Panc1 (cell line): Measurements from ENCODE around the gene INO80. TPM values are rescaled to one million over a fixed set of nuclear protein-coding genes. Genes with fewer than 3 reads are reported as not detected.

ENCODE experiments used
- ATAC-seq: fragments of 200-7000 bp; cut with Tn5 transposase; 2 replicates; pipeline ENCODE4 v1.9.1; 2020; ENCODE audit warnings: mild to moderate bottlenecking, moderate library complexity
- BruUV-seq: library from RNA; stranded (reverse); fragments of 400-500 nt; replicated peaks from 2 replicates; lab custom pipeline; 2021; lab: Mats Ljungman, UMichigan
- CTCF ChIA-PET: fragments of 300-600 bp; sonication (Branson Sonifier 250); formaldehyde crosslinking; loops from one replicate; lab custom pipeline; 2022; ENCODE audit warnings: antibody characterized with exemption; lab: Charles Lee
- POLR2A ChIA-PET: fragments of 300-600 bp; sonication (Branson Sonifier 250); formaldehyde crosslinking; loops from one replicate; lab custom pipeline; 2022; ENCODE audit warnings: antibody characterized with exemption; lab: Charles Lee
- DNase-seq: peaks from one replicate; pipeline ENCODE4 v3.0.0-alpha.2; 2010; ENCODE audit warnings: low read depth, low spot score
- H3K27ac ChIP-seq: 2 replicates; pipeline ENCODE4 v1.5.1; 2011; ENCODE audit warnings: mild to moderate bottlenecking, low read length, inconsistent platforms
- H3K27me3 ChIP-seq: fragments of 200-500 bp; sonication (Bioruptor generic); 2 replicates; pipeline ENCODE4 v1.6.0; 2014; ENCODE audit warnings: low read length, inconsistent platforms; ENCODE audit not compliant: control insufficient read depth, insufficient read depth
- H3K36me3 ChIP-seq: fragments of 200-500 bp; sonication (Bioruptor generic); 2 replicates; pipeline ENCODE4 v1.5.1; 2014; ENCODE audit warnings: inconsistent platforms, mild to moderate bottlenecking, low read length, moderate library complexity; ENCODE audit not compliant: control insufficient read depth, insufficient read depth
- H3K4me1 ChIP-seq: 2 replicates; pipeline ENCODE4 v1.5.1; 2011; ENCODE audit warnings: inconsistent platforms, mild to moderate bottlenecking, low read length, moderate library complexity; ENCODE audit not compliant: control insufficient read depth, insufficient read depth
- H3K4me3 ChIP-seq, 2 experiments: 2 replicates each; pipeline ENCODE4 v1.5.1; 2011 to 2012; ENCODE audit warnings: low read depth in 2 of 2, low read length in 2 of 2, mild to moderate bottlenecking in 2 of 2, inconsistent platforms in 1 of 2, moderate library complexity in 1 of 2
- H3K9me3 ChIP-seq: fragments of 200-500 bp; sonication (Bioruptor generic); 2 replicates; pipeline ENCODE4 v1.5.1; 2014; ENCODE audit warnings: low read depth, mild to moderate bottlenecking, inconsistent platforms, low read length, moderate library complexity; ENCODE audit not compliant: control insufficient read depth, insufficient read depth
- CTCF ChIP-seq: fragments of 450-650 bp; IDR thresholded peaks from 2 replicates; pipeline ENCODE4 v1.5.1; 2017; ENCODE audit warnings: mild to moderate bottlenecking
- POLR2AphosphoS5 ChIP-seq: IDR thresholded peaks from 2 replicates; pipeline ENCODE4 v1.6.1; 2012; ENCODE audit warnings: mild to moderate bottlenecking, low read depth, low read length, moderate library complexity
- SIN3A ChIP-seq: IDR thresholded peaks from 2 replicates; pipeline ENCODE4 v1.6.1; 2012; ENCODE audit warnings: low read depth, mild to moderate bottlenecking, low read length, moderate library complexity, borderline replicate concordance; ENCODE audit not compliant: insufficient read depth
- TCF7L2 ChIP-seq: IDR thresholded peaks from 2 replicates; pipeline ENCODE4 v1.6.1; 2011; ENCODE audit warnings: mild to moderate bottlenecking, low read depth, low read length, inconsistent platforms
- in situ Hi-C: cut with HindIII; loops from 2 replicates; pipeline ENCODE4 v1.10.0; 2016; ENCODE audit warnings: low sequenced_read_pairs, low pct_unique_long_range_greater_than_20kb
- intact Hi-C: fragments of 100-400 bp; cut with micrococcal nuclease; formaldehyde crosslinking; loops from one replicate; pipeline ENCODE4 v1.10.0; 2022; ENCODE audit not compliant: unreplicated experiment
- total RNA-seq: library from RNA; stranded (reverse); gene quantifications from one replicate; pipeline ENCODE4 v1.2.1, GENCODE V29; 2021; ENCODE audit not compliant: unreplicated experiment
- TF ChIP-seq, protein P1 (sequence below), 2 experiments: IDR thresholded peaks; 2 replicates each; pipeline ENCODE4 v1.6.1; 2011 to 2012; ENCODE audit warnings: low read depth in 2 of 2, control low read depth in 1 of 2, low read length in 1 of 2, mild to moderate bottlenecking in 1 of 2, moderate library complexity in 1 of 2; ENCODE audit not compliant: insufficient read depth in 1 of 2

Gene INO80
- total RNA-seq, 1 experiment from 2014 or later = 26.2 TPM

- CTCF ChIA-PET = no interaction called here
- ATAC-seq (no peak), DNase-seq (no peak)
- Histone ChIP-seq H3K4me1 (no peaks in the 10 kb centered on the region), H3K4me3 (no peak overlapping the region), H3K27ac (no peak overlapping the region), H3K9me3 (no peaks in the 10 kb centered on the region), H3K36me3 (no peaks in the 10 kb centered on the region), H3K27me3 (no peaks in the 10 kb centered on the region)
- TF ChIP-seq, protein P1, sequence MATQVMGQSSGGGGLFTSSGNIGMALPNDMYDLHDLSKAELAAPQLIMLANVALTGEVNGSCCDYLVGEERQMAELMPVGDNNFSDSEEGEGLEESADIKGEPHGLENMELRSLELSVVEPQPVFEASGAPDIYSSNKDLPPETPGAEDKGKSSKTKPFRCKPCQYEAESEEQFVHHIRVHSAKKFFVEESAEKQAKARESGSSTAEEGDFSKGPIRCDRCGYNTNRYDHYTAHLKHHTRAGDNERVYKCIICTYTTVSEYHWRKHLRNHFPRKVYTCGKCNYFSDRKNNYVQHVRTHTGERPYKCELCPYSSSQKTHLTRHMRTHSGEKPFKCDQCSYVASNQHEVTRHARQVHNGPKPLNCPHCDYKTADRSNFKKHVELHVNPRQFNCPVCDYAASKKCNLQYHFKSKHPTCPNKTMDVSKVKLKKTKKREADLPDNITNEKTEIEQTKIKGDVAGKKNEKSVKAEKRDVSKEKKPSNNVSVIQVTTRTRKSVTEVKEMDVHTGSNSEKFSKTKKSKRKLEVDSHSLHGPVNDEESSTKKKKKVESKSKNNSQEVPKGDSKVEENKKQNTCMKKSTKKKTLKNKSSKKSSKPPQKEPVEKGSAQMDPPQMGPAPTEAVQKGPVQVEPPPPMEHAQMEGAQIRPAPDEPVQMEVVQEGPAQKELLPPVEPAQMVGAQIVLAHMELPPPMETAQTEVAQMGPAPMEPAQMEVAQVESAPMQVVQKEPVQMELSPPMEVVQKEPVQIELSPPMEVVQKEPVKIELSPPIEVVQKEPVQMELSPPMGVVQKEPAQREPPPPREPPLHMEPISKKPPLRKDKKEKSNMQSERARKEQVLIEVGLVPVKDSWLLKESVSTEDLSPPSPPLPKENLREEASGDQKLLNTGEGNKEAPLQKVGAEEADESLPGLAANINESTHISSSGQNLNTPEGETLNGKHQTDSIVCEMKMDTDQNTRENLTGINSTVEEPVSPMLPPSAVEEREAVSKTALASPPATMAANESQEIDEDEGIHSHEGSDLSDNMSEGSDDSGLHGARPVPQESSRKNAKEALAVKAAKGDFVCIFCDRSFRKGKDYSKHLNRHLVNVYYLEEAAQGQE (IDR thresholded peaks at IDR 0.05; ENCODE audit: insufficient read depth in 1 of 2, low read depth in 2 of 2, low read length in 1 of 2) = no peak
- no peak for TF ChIP-seq SIN3A
- no TSS peak for BruUV-seq
- POLR2A ChIA-PET = no interaction called here
- intact Hi-C loops = no loop called here
- in situ Hi-C loops = no loop called here
Measured at GRCh38 chr15:41105348-41106334, 10.4 kb downstream of the INO80 start.

- no peaks in the 10 kb centered on the region for H3K36me3 ChIP-seq
- in situ Hi-C loops (no loop called here), intact Hi-C loops (no loop called here)
- H3K9me3 ChIP-seq = no peaks in the 10 kb centered on the region
- TF ChIP-seq SIN3A (no peak), POLR2AphosphoS5 (no peak), TCF7L2 (no peak), CTCF (no peak)
- TF ChIP-seq, protein P1 (IDR thresholded peaks at IDR 0.05; ENCODE audit: insufficient read depth in 1 of 2, low read depth in 2 of 2, low read length in 1 of 2) = no peak
- ATAC-seq = no peak
- BruUV-seq = no TSS peak
- no peak overlapping the region for H3K4me3 ChIP-seq
- CTCF ChIA-PET = no interaction called here
- DNase-seq = no peak
- H3K4me1 ChIP-seq = no peaks in the 10 kb centered on the region
- H3K27me3 ChIP-seq = no peaks in the 10 kb centered on the region
- H3K27ac ChIP-seq = no peak overlapping the region
- POLR2A ChIA-PET = no interaction called here
Measured at GRCh38 chr15:41104234-41104633, 11.8 kb downstream of the INO80 start.
